ENCODE data around the gene WNK3.
A peak's percentile ranks its signal among the peaks of the same experiment; 100 is the strongest.
"Not testable (repeated sequence)": the region's sequence is repeated elsewhere in the genome, so short reads cannot be mapped to it uniquely, and the experiment has no call there.

Gene WNK3

DNA sequence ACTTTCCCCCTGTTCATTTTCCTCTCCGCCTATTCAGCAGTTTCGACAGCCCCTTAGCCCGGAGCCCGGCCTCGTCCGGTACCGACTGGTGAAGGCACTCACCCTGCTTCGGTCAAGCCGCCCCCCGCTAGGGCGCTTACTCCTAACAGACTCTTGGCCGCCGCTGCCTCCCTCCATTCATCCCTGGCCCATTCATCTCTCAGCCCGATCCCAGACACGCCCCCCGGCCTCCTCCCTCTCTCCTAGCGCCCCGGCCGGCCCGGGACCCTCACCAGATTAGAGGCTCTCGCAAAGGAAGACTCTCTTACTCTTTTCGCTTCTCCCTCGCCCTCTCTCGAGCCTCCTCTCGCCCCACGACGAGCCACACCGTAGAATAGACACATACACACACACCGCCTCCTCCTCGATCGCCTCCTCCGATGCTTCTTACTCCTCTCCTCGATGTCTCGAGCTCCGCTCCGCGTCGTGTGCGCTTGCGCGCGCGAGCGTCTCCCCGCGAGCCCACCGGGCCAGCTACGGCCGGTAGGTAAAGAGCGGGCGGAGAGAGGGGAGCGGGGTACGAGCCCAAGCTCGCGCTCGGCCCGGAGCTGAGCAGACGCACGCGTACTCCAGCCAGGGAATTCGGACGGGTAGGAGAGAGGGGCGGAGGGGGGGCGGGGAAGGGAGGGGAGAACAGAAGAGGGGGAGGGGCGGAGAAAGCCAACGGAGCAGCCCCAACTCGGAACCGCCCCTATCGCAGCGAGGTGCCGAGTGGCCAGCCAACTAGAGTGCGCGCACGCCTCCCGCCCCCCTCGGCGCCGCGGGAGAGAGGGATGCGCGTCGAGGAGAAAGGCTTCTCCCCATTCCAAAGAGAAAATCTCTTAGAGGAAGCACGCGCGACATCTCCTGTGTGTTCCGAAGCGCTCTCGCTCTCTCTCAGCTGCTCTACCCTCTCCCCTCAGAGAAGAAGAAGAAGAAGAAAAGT is at the start of gene WNK3:
TSS of gene WNK3 (minus strand) at position 633 of the 964 bp plus-strand sequence.
- DNase-seq (ENCODE audit: low spot score) = no peak

DNA sequence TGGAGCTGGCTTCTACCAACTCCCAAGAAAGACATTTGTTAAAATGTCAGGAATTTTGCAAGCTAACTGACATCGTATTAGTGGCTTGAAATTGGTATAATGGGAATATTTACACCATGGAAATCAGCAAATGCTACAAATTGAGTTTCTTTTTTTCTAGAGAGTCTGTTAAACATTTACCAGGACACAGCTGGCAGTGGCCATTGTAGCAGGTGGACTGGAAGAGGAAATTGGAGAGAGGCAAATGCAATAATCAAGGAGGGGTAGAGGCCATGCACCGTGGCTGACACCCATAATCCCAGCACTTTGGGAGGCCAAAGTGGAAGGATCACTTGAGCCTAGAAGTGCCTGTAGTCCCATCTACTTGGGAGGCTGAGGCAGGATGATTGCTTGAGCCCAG is 49.4 kb upstream of the WNK3 start:
- DNase-seq (ENCODE audit: low spot score) = no peak

DNA sequence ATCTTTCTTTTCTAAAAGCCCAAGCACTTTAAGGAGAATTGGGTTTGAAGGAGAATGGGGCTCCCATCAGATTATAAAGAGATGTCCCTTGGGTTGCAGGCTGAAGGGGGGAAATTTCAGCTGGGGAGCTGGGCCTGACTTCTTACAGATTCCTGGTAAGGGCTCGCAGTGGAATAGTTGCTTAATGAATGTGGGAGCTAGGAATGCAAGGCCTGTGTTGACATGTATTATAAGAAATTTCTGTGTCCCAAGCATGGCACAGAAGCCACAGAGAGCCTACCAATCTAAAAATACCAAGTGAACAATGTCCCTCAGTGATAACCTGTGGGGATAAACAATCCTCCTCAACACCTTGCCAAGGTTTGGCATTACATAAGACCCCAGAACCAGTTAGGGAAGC is 39.3 kb upstream of the WNK3 start:
- DNase-seq (ENCODE audit: low spot score) = no peak

DNA sequence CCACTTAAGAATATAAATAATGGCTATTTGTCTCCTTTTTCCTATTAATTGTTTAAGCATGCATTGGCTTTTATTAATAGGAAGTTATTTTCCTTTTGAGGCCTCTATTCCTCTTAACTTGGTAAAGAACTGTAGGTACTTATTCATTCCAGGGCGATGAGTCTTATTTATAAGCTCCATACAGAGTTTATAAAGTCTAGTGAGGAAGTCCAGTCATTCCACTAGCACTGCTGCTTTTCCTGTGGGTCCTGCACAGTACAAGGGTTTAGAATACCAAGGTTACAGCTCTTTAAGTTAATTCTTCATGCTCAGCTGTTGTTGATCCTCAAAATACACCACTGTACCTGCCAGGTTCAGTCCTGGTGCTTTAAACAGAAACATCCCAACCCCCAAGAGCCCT is 28.5 kb upstream of the WNK3 start:
- DNase-seq (ENCODE audit: low spot score) = no peak

DNA sequence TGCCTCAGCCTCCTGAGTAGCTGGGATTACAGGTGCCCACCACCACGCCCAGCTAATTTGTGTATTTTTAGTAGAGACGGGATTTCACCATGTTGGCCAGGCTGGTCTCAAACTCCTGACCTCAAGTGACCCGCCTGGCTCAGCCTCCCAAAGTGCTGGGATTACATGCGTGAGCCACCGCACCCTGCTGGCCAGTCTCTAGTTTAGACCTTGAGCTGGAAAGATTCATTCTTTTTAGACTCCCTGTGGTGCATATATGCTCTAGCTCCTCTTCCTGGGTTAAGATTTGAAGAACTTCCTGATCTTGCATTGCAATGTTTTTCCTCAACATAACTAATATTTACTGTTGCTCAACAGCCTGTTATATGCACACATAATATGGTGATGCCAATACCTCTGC is 26.8 kb upstream of the WNK3 start:
- not testable (repeated sequence) for DNase-seq (ENCODE audit: low spot score)

DNA sequence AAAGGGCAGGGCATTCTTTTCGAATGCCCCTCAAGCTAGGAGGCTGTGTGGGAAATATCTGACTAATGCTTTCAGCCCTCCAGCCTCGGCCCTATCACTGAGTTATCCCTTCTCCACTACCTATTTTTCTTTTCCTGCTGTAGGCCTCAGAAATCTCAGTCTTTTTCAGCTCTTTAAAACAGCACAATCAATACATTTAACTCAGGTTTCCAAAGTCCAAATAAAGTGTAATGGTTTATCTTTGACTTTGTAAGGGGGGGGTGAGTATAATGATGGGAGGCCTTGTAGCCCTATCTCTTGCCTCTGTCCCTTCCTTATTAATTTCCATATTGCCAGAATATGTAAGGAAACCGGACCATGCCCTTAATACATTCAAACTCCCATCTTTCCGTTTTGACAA is 1.6 kb upstream of the WNK3 start:
- DNase-seq (ENCODE audit: low spot score) = no peak

DNA sequence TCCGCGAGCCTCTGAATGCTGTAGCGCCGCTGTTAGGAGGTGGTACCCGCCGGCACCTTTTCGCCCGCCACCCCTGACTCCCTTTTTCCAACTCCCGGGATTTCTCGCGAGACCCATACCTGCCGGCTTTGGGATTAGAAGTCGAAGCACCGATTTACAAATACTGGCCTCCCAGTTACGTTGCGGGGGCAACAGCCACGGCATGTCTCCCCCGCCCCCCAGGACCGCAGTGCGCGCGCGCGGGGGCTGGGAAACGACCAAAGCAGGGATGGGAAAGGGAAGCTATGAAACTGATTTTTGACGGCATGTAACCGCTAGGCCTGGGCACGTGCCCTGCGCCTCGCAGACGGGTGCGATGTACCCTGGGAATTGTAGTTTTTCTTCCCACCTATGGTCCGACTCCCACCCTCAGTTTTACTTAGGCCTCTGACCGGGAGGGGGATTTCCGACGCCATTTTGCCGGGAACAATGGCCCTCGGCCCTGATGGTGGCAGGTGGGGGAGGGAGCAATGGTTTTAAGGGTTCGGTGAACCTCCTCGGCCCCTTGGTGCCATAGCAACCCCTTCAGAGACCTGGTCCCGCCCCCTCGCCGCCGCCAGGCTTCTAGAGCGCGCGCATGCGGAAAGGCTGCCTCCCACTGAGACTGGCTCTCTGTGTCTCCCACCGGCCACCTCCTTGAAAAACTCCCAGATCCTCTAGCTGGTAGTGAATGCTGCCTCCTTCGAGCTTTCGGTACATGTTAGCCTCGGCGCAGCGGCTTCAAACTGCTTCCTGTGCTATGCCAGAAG is 772 bp upstream of the WNK3 start:
- DNase-seq (ENCODE audit: low spot score) = no peak

DNA sequence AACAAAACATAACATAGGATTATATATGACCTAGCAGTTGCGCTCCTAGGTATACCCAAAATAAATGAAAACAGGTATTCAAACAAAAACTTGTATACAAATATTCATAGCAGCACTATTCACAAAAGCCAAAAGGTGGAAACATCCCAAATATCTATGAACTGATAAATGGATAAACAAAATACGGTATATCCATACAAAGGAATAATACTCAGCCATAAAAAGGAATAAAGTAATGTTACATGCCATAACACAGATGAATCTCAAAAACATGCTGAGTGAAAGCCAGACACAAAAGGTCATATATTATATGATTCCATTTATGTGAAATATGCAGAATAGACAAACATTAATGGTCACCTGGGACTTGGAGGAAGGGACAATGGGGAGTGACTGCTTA is 5.2 kb downstream of the WNK3 start:
- DNase-seq (ENCODE audit: low spot score) = no peak

DNA sequence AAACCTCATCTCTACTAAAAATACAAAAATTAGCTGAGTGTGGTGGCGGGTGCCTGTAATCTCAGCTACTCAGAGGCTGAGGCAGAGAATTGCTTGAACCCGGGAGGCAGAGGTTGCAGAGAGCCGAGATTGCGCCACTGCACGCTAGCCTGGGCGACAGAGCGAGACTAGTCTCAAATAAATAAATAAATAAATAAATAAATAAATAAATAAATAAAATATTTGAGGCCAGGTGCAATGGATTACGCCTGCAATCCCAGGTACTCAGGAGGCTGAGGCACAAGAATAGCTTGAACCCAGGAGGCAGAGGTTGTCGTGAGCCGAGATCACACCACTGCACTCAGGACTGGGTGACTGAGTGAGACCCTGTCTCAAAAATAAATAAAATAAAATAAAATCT is 20.5 kb downstream of the WNK3 start:
- not testable (repeated sequence) for DNase-seq (ENCODE audit: low spot score)

DNA sequence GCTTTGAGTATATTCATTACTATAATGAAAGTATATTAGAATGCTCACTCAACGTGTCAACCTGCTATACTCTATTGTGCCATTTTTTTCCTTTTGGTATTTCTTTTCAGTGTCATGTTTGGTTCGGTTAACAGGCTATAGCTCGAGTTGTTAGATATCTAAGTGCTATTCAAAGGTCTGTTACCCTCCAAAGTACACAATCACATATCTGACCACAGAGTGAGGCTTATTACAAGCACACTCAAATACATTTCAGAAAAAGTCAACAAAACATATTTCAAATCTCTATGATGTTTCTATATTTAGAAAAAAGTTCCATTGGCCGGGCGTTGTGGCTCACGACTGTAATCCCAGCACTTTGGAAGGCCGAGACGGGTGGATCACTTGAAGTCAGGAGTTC is 32.8 kb downstream of the WNK3 start:
- DNase-seq (ENCODE audit: low spot score) = no peak

DNA sequence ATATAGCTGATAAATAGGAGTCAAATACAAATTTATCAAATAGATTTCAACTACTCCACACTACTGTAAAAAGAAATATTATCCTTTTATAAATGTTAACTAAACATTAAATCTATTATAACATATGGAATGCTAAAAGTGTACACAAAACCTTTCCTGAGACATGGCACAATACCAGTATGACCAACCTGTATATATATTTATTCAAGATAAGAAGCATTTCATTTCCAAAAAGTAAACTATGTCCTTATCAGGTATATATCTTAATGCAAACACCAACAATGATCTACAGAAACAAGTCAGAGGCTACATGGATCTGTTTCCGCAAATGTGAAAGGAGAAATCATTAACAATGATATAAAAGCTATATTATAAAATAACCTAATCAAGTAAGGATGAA is 37.8 kb downstream of the WNK3 start:
- no peak for DNase-seq (ENCODE audit: low spot score)

DNA sequence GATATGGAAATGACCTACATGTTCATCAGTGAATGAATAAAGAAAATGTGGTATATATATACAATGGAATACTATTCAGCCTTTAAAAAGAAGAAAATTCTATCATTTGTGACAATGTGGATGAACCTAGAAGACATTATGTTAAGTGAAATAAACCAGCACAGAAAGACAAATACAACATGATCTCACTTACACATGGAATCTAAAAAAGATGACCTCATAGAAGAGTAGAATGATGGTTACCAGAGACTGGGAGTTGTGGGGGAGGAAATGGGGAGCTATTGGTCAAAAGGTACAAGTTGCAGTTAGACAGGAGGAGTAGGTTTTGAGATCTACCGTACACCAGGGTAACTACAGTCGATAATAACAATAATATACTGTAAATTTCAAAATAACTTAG is 51.5 kb downstream of the WNK3 start:
- no peak for DNase-seq (ENCODE audit: low spot score)

DNA sequence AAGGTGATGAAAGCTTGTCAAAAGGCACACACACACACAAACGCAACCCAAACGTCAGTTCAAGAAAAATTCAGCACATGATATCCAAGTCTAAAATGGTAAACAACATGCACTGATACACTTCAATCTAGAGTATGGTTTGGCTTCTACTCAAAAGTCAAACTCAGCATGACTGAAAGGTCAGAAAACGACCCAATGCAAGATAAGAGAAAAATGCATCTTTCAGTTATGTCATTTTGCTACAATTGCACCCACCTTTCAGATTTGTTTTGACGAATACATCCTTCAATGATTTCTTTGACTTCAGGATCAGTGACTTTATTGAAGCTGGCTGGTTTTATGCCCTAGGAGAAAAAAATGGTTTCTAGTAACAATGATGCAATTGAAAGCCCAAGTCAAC is 56.3 kb downstream of the WNK3 start:
- DNase-seq (ENCODE audit: low spot score) = no peak

DNA sequence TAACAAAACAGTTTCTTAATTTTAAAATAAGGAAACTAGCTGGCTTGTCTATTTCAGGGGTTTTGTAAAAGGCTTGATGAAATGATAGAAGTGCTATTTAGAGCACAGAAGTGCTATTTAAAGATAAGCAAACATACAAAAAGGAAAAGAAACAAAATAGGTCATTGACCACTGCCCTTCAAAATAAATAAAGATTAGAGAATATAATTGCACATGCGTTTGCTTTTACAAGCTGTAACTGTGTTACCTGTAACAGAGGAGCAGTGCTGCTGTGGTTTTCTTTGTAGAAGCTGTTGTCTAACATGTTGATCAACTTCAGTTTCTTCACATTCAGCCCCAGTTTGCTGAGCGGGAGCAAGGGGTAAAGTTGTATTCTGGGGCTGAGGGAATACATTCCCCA is 63.5 kb downstream of the WNK3 start:
- DNase-seq (ENCODE audit: low spot score) = no peak

DNA sequence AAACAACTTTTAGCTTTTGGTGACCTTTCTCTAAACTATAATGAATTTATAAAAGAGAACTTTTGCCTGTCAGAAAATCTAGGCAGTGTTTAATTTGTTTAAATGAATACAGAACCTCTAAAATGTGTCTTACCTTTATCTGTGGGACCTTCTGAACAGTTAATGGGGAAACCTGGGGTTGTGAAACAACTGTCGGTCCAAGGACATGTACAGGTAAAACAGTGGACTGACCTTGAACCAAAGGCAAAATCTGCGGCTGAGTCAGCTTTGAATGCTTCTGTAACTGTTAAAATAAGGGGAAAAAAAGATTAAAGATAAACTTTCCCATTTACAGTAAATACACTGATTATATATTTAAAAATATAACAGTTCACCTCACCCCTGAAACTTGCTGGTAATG is 65.1 kb downstream of the WNK3 start:
- no peak for DNase-seq (ENCODE audit: low spot score)

DNA sequence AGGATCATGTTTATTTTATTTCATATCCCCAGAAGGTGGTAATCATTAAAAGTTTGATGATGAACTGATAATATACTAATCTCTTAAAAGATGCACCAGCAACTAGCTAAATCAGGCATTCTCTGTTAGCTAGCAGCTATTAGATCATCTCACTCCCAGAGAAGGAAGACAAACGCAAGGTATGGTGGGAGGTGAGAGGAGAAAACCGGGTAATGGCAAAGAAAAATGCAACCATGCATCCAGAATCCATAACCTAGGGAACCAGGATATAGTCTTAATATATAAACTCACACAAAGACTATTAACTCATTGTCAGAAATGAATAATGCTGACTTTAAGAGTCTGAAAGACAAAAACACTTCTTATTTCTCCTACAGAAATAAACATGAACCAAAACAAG is 66.1 kb downstream of the WNK3 start:
- DNase-seq (ENCODE audit: low spot score) = no peak

DNA sequence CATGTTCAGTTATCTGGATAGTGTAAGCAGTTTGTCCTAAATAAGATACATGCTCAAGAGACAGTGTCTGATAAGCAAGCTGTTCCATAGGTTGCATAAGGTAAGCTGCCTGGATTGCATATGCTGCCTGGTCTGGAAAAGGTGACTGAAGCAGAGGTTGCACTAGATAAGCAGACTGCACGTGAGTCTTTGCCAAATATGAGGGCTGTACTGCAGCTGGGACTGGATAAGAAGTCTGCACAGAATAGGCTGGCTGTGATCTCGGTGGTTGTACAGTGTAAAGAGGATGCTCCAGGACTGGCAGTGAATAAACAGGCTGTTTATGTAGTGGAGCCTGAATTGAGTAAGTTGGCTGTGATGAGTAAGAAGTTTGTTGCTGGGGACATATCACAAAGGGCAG is 68.9 kb downstream of the WNK3 start:
- no peak for DNase-seq (ENCODE audit: low spot score)

DNA sequence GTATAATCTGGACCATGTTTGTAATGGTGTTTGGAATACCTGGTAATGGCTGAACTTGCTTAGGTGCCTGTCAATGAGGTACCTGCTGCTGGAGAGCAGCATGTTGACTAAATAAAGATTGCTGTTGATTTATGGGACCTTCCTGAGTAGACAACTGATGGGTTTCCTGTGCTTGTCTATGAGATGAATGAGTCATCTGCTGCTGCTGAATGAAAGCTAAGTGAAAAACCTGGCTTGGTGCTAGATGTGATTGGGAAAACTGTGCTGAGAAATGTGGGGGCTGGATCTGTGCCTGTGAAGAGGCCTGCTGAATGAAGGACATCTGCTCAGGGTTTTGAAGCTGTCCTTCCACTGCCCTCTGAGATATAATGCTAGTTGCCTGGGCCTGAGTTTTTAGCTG is 69.6 kb downstream of the WNK3 start:
- DNase-seq (ENCODE audit: low spot score) = no peak

DNA sequence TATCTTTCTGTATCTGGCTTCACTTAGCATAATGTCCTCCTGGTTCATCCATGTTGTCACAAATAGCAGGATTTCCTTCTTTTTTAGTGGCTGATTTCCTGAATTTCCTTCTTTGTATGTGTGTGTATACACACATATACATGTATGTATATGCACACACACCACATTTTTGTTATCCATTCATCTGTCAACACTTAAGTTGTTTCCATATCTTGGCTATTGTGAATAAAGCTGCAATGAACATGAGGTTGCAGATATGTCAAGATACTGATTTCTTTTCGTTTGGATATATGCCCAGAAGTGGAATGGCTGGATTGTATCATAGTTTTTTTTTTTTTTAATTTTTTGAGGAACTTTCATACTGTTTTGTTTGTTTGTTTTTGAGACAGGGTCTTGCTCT is 76.2 kb downstream of the WNK3 start:
- DNase-seq (ENCODE audit: low spot score) = no peak

DNA sequence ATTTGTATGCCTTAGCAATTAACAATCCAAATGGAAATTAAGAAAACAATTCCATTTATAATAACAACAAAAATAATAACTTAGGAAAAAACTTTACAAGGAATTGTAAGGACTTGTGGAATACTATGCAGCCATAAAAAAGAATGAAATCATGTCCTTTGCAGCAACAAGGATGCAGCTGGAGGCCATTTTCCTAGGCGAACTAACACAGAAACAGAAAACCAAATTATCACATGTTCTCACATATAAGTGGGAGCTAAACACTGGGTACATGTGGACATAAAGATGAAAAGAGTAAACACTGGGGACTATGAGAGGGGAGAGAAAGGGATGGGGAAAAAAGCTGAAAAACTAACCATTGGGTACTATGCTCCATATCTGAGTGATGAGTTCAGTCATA is 77.4 kb downstream of the WNK3 start:
- no peak for DNase-seq (ENCODE audit: low spot score)

DNA sequence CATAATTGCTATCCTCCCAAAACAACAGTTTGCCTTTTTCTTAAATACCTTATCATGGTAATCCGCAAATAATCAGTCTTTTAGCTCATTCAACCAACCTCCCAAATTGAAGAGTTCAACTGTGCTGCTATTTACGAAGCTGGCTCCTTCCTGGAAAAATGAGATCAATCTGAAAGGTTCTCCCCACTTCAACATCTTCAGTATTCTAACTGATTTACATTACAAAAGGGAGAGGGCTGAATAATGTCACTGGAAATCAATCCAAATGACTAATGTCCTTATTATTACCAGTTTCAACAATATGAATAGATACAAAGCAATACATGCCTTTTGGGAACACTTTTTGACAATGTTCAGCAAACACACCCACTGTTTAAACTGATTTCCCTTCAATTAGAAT is 86.2 kb downstream of the WNK3 start:
- DNase-seq (ENCODE audit: low spot score) = no peak

DNA sequence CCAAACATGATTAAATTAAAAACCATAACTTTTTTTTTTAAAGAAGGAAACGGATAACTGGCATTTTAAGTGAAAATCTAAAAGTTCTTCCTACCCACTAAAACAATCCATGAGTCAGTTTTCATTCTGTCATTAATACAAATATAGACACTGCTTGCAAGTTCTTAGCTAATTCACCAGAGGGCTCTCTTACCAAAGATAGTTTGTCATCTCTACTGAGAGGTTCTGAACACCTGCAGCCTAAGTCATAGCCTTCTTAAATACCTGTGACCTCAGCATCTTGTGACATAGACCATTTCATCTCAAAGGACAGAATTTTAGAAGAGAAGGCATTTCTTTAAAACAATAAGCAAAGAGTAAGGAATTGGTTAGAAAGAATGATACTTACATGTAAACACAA is 109.5 kb downstream of the WNK3 start:
- DNase-seq (ENCODE audit: low spot score) = peak; percentile 10

DNA sequence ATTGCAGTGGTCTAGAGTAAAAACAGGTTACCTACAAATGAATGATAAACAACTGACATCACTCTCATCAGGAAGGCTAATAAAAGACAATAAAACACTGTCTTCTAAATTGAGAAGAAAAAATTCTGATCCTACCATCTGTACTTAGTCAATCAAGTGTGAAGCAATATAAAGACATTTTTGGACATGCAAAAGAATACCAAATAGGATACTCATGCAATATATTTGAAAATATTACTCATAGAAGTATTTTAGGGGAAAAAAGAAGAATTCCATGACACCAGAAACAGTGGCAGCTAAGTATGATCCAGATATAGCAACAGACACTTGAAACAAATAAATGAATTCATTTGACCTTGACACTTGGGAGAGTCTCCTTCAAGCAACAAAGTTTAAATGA is 111.0 kb downstream of the WNK3 start:
- DNase-seq (ENCODE audit: low spot score) = no peak

Data from LoVo (cell line).